Measurements from ENCODE around the gene OR9Q2. TPM values are rescaled to one million over a fixed set of nuclear protein-coding genes. Genes with fewer than 3 reads are reported as not detected.

OR9Q2 gene
- total and polyA plus RNA-seq, 7 donors = not detected

DNA sequence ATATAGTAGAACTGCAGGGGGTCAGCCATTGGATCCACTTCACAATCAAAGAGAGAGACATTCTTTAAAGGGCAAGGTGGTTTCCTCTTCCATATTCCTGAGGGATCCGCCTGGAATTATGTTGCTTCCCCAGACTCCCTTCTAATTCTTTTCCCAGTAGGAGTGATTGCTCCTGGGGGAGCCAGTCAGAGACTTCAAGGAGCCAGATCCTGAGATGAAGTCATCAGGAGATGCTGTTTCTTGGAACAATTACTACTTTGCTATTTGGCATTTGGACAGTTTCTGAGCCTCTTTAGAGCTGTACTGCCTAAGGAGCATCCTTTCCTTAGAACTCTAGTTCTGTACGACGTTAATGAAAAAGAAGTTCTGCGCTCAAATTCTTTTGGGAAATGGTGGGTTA, 1.9 kb upstream of the OR9Q2 start:
- 93 to 95% methylated on average over 4 of the region's 4 CpGs for WGBS, 2 donors
- intact Hi-C loops (cut with DNase I) = no loop called here

DNA sequence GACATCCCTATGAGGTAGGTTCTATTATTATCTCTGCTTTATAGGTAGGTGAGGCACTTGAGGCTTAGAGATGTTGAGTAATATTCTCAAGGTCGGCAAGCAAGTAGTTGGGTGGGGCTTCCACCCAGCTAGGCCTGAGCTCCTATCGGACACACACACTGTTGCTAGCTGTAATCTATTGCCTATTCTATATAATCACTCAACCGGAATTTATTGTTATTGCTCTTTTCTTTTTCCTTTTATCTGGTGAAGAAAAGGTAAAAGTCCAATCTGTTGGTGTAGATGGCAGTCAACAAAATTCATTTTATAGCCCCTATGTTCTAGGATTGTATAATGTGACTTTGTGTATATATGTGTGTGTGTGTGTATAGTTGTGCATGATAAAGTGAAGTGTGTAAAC, 3.4 kb downstream of the OR9Q2 start:
- intact Hi-C loops (cut with DNase I) = no loop called here
- no peak for DNase-seq
- Histone ChIP-seq H3K4me3 (no peak overlapping the region), H3K27me3 (no peaks in the 10 kb centered on the region), H3K36me3 (no peaks in the 10 kb centered on the region), H3K9me3 (no peaks in the 10 kb centered on the region), H3K4me1 (no peaks in the 10 kb centered on the region), H3K27ac (no peak overlapping the region)
- no peak for TF ChIP-seq CTCF (IDR thresholded peaks at IDR 0.05)
- TF ChIP-seq POLR2A (IDR thresholded peaks at IDR 0.05) = no peak
- no peak for TF ChIP-seq EP300 (IDR thresholded peaks at IDR 0.05)
- no peak for TF ChIP-seq POLR2AphosphoS5 (IDR thresholded peaks at IDR 0.05)
- 19 to 69% methylated on average over 3 of the region's 3 CpGs for WGBS, 2 donors

More for the DNA sequence above, 1.9 kb upstream of the OR9Q2 start:
- Histone ChIP-seq H3K27me3 (no peaks in the 10 kb centered on the region), H3K36me3 (no peaks in the 10 kb centered on the region), H3K9me3 (no peaks in the 10 kb centered on the region), H3K27ac (no peak overlapping the region), H3K4me3 (no peak overlapping the region), H3K4me1 (no peaks in the 10 kb centered on the region)
- DNase-seq = no peak
- TF ChIP-seq POLR2AphosphoS5 (IDR thresholded peaks at IDR 0.05) = no peak
- TF ChIP-seq EP300 (IDR thresholded peaks at IDR 0.05) = no peak
- TF ChIP-seq POLR2A (IDR thresholded peaks at IDR 0.05) = no peak

- no peak overlapping the region for H3K27ac ChIP-seq
- no peak for TF ChIP-seq EP300 (IDR thresholded peaks at IDR 0.05)
- TF ChIP-seq CTCF (IDR thresholded peaks at IDR 0.05) = no peak
- no peak for TF ChIP-seq POLR2AphosphoS5 (IDR thresholded peaks at IDR 0.05)
- no peak for TF ChIP-seq POLR2A (IDR thresholded peaks at IDR 0.05)
- peaks cover 0 to 3% (median under 1%) of the 10 kb centered on the region in 4 donors for H3K9me3 ChIP-seq
- no peak for DNase-seq
- no peak overlapping the region for H3K4me3 ChIP-seq
- H3K36me3 ChIP-seq = no peaks in the 10 kb centered on the region
- no peaks in the 10 kb centered on the region for H3K4me1 ChIP-seq
- intact Hi-C loops (cut with DNase I) = no loop called here
- H3K27me3 ChIP-seq = no peaks in the 10 kb centered on the region
Observed at GRCh38 chr11:58193391-58193790, 4.5 kb downstream of the OR9Q2 start.

DNA sequence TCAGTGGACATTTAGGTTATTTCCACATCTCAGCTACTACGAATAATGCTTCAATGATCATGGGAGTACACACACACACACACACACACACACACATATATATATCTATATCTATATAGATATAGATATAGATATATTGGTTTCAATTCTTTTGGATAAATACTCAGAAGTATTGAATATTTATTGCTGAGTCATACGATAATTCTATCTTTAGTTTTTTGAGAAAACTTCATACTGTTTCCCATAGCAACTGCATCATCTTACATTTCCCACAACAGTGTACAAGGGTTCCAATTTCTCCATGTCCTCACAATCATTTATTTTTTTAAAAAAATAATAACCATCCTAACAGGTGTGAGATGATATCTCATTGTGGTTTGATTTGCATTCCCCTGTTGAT, 7.1 kb downstream of the OR9Q2 start:
- no peak for TF ChIP-seq POLR2AphosphoS5 (IDR thresholded peaks at IDR 0.05)
- no peak for TF ChIP-seq CTCF (IDR thresholded peaks at IDR 0.05)
- no peak for TF ChIP-seq POLR2A (IDR thresholded peaks at IDR 0.05)
- Histone ChIP-seq H3K36me3 (no peaks in the 10 kb centered on the region), H3K4me1 (no peaks in the 10 kb centered on the region), H3K9me3 (peaks cover 0 to 3% (median under 1%) of the 10 kb centered on the region in 4 donors), H3K27ac (no peak overlapping the region), H3K27me3 (no peaks in the 10 kb centered on the region), H3K4me3 (no peak overlapping the region)
- WGBS, 2 donors = 94 to 95% methylated on average over 2 of the region's 2 CpGs
- intact Hi-C loops (cut with DNase I) = no loop called here
- DNase-seq = no peak

GRCh38 chr11:58199271-58199670, 10.4 kb downstream of the OR9Q2 start:
- intact Hi-C loops (cut with DNase I) = no loop called here
- no peak for TF ChIP-seq POLR2AphosphoS5 (IDR thresholded peaks at IDR 0.05)
- TF ChIP-seq POLR2A (IDR thresholded peaks at IDR 0.05) = no peak
- TF ChIP-seq EP300 (IDR thresholded peaks at IDR 0.05) = no peak
- TF ChIP-seq CTCF (IDR thresholded peaks at IDR 0.05) = no peak

More at GRCh38 chr11:58199271-58199670, 10.4 kb downstream of the OR9Q2 start:
- 13 to 52% methylated on average over 1 of the region's 1 CpG for WGBS, 2 donors
- Histone ChIP-seq H3K36me3 (no peaks in the 10 kb centered on the region), H3K4me1 (no peaks in the 10 kb centered on the region), H3K9me3 (peaks cover 0 to 3% (median under 1%) of the 10 kb centered on the region in 4 donors), H3K27ac (no peak overlapping the region), H3K4me3 (no peak overlapping the region), H3K27me3 (no peaks in the 10 kb centered on the region)
- DNase-seq = no peak
